OCI-LY3 (cell line): ENCODE measurements around the gene KCNK4.

ENCODE experiments used
- EZH2phosphoT487 ChIP-seq: fragments of 200-600 bp; shearing (Covaris generic); IDR thresholded peaks from 2 replicates; pipeline ENCODE4 v1.6.1; 2018; ENCODE audit warnings: antibody characterized with exemption, mixed run types, low read depth
- TF ChIP-seq, protein P1 (sequence below): fragments of 200-600, 300-600 bp; sonication (generic); IDR thresholded peaks from 2 replicates; pipeline ENCODE4 v1.5.1; 2014; ENCODE audit warnings: antibody characterized with exemption, low read length, low read depth

DNA sequence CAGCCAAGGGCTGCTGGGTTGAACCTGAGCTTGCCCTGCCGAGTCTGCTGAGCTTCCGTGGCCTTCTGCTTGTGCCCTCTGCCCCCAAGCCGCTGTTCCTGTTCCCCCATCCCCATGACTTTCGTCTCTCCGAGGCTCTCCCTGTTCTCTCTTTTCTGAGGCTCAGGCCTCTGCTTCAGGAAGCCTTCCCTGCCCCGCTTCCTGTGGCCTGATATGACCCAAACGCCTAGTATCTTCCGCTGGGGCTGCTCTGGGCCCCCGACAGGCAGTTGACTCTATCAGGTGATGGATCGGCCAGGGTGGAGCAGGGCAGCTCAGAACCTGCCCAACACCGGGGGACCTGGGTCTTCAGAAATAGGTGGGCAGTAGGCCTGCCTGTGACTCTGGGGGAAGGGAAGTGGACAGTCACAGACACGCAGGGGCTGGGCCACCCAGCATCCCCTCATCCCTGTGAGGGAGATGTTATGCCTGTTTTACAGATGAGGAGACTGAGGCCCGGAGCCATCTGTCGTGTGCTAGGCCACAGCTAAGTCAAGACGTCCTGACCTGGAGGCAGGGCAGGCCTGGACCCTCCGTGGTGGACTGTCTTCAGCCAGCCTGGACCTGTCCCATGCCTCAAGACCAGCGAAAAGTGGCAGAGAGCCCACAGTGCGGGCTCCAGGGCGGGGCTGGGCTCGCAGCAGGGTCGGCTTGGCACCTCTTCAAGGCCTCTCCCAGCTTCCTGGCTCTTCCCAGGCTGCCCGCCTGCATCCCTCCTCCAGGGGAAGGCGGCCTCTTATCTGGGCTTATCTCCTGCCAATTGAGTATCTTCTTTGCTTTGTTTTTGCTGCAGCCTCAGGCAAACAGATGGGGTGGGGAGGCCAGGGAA lies 22.8 kb upstream of the KCNK4 start:
- TF ChIP-seq, protein P1, sequence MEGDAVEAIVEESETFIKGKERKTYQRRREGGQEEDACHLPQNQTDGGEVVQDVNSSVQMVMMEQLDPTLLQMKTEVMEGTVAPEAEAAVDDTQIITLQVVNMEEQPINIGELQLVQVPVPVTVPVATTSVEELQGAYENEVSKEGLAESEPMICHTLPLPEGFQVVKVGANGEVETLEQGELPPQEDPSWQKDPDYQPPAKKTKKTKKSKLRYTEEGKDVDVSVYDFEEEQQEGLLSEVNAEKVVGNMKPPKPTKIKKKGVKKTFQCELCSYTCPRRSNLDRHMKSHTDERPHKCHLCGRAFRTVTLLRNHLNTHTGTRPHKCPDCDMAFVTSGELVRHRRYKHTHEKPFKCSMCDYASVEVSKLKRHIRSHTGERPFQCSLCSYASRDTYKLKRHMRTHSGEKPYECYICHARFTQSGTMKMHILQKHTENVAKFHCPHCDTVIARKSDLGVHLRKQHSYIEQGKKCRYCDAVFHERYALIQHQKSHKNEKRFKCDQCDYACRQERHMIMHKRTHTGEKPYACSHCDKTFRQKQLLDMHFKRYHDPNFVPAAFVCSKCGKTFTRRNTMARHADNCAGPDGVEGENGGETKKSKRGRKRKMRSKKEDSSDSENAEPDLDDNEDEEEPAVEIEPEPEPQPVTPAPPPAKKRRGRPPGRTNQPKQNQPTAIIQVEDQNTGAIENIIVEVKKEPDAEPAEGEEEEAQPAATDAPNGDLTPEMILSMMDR: no peak
- no peak for TF ChIP-seq EZH2phosphoT487
